ENCODE results near the gene SGPP1. TPM values are rescaled to one million over a fixed set of nuclear protein-coding genes. Genes with fewer than 3 reads are reported as not detected.

Gene SGPP1
- total RNA-seq, 6 donors from 2014 or later = 9.4 to 27.8 (median 22.9) TPM

DNA sequence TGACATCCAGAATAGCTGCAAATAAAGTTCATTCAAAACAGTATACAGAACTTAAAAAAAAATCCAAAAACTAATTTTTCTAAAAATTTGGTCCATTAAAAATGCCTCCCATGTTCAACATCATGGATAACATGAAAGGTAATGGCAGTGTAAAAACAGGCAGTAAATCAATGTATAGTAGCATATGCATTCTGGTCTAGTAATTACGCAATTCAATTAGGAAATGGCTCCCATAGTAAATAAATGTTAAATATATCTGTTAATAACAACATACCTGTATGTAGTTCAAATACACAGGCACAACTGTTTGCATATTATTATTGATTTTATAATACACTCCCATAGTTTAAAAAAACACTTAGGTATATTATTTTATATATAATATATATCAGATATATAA is 42.5 kb downstream of the SGPP1 start:
- DNase-seq (no peak), ATAC-seq (ENCODE audit: low FRiP score in 2 of 2) (no peak)
- H3K27ac ChIP-seq = no peak overlapping the region
- H3K4me1 ChIP-seq = no peaks in the 10 kb centered on the region
- no peak overlapping the region for H3K4me3 ChIP-seq
- H3K27me3 ChIP-seq = no peaks in the 10 kb centered on the region
- no peaks in the 10 kb centered on the region for H3K9me3 ChIP-seq
- WGBS, 2 donors = 94 to 98% methylated on average over 1 of the region's 1 CpG
- TF ChIP-seq POLR2A (IDR thresholded peaks at IDR 0.05) = no peak
- TF ChIP-seq CTCF (IDR thresholded peaks at IDR 0.05) = no peak
- TF ChIP-seq POLR2AphosphoS5 (IDR thresholded peaks at IDR 0.05) = no peak
- TF ChIP-seq EP300 (IDR thresholded peaks at IDR 0.05) = no peak
- H3K36me3 ChIP-seq = peaks cover 0 to 6% (median 0%) of the 10 kb centered on the region in 4 donors

DNA sequence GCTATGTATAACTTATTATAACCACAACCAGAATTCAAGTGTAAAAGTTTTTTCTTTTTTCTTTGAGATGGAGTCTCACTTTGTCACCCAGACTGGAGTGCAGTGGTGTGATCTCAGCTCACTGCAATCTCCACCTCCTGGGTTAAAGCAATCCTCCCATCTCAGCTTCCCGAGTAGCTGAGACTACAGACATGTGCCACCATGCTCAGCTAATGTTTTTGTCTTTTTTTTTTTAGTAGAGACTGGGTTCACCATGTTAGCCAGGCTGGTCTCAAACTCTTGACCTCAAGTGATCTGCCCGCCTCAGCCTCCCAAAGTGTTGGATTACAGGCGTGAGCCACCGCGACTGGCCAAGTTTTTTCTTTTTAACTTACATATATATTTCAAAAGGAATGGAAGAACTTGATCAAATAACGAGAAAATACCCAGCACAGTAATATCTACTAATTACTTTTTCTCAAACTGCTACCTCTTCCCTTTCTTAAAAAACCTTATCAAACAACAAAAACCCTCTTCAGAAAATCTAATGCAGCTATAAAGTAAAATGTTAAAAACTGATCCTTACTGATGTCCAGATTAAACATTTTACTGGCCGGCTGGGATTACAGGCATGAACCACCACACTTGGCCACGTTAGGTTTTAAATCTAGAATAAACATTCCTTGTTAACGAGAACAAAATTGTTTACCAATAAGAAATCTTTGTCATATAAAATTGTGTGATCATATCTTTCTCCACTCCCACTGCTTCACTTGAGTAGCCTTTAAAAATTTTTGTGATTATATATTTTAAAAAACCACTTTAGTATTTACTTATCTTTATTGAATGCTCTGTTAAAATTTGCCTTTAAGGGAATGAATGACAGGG is 44.9 kb downstream of the SGPP1 start:
- H3K27me3 ChIP-seq = no peaks in the 10 kb centered on the region
- DNase-seq (no peak), ATAC-seq (ENCODE audit: low FRiP score in 2 of 2) (no peak)
- H3K27ac ChIP-seq = no peak overlapping the region
- TF ChIP-seq POLR2AphosphoS5 (IDR thresholded peaks at IDR 0.05) (no peak), EP300 (IDR thresholded peaks at IDR 0.05) (no peak), POLR2A (IDR thresholded peaks at IDR 0.05) (no peak), CTCF (IDR thresholded peaks at IDR 0.05) (no peak)
- 91% methylated on average over 9 of the region's 9 CpGs for WGBS, 2 donors
- no peaks in the 10 kb centered on the region for H3K9me3 ChIP-seq
- H3K4me3 ChIP-seq = no peak overlapping the region
- peaks cover 0 to 6% (median 0%) of the 10 kb centered on the region in 4 donors for H3K36me3 ChIP-seq
- H3K4me1 ChIP-seq = no peaks in the 10 kb centered on the region

DNA sequence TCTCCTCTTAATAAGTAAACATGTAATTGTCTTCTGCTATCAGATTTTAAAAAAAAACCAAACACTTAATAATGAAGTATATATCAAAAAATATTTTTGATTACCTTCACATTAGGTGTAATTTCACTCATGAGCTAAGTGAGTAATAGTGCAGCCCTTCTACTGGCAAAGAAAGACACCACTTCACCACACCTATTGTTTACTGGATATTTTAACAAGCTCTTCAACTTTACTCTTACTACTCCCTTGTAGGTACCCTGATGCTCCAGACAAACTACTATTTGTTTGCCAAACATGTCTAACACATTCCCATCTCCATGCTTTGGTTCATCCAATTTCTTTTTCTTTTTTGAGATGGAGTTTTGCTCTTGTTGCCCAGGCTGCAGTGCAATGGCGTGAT is 49.3 kb downstream of the SGPP1 start:
- TF ChIP-seq POLR2A (IDR thresholded peaks at IDR 0.05) (no peak), POLR2AphosphoS5 (IDR thresholded peaks at IDR 0.05) (no peak), CTCF (IDR thresholded peaks at IDR 0.05) (no peak), EP300 (IDR thresholded peaks at IDR 0.05) (no peak)
- H3K9me3 ChIP-seq = no peaks in the 10 kb centered on the region
- ATAC-seq (ENCODE audit: low FRiP score in 2 of 2) (no peak), DNase-seq (no peak)
- no peaks in the 10 kb centered on the region for H3K27me3 ChIP-seq
- no peaks in the 10 kb centered on the region for H3K4me1 ChIP-seq
- no peak overlapping the region for H3K27ac ChIP-seq
- WGBS, 2 donors = 100% methylated on average over 1 of the region's 1 CpG
- H3K4me3 ChIP-seq = no peak overlapping the region
- H3K36me3 ChIP-seq = peaks cover 0 to 4% (median 0%) of the 10 kb centered on the region in 4 donors

DNA sequence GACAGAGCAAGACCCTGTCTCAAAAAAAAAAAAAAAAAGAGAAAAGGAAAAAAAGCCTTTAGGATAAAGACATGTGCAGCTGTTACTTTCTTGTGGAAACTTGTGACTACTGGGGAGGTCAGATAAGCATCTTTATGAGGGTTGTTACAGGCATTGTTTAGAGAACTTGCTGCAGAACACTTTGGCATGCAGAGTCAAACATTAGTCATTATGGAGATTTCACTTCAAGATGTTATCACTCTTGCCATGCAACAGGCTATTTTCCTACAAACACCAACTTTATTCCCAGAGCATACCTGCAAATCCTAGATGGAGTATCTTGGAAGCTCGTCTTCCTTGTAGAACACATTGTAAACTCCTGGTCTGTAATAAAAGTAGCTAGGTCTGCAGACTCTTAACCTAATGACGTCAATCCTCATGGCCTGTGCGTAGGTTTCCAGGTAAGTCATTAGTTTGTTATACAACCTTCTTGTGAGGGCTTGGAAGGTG is 49.9 kb downstream of the SGPP1 start:
- no peak overlapping the region for H3K27ac ChIP-seq

More for the DNA sequence above, 49.9 kb downstream of the SGPP1 start:
- H3K4me1 ChIP-seq = no peaks in the 10 kb centered on the region
- no peaks in the 10 kb centered on the region for H3K9me3 ChIP-seq
- WGBS, 2 donors = 96 to 100% methylated on average over 3 of the region's 3 CpGs
- no peak overlapping the region for H3K4me3 ChIP-seq
- DNase-seq (no peak), ATAC-seq (ENCODE audit: low FRiP score in 2 of 2) (no peak)
- H3K27me3 ChIP-seq = no peaks in the 10 kb centered on the region
- TF ChIP-seq CTCF (IDR thresholded peaks at IDR 0.05) (no peak), POLR2A (IDR thresholded peaks at IDR 0.05) (no peak), EP300 (IDR thresholded peaks at IDR 0.05) (no peak), POLR2AphosphoS5 (IDR thresholded peaks at IDR 0.05) (no peak)
- peaks cover 0 to 4% (median 0%) of the 10 kb centered on the region in 4 donors for H3K36me3 ChIP-seq

Measured in upper lobe of left lung (tissue), 6 donors.